Glomerular visceral epithelial cell (primary cell): Measurements from ENCODE around the gene EIPR1.

Experiments used
- DNase-seq: peaks from one replicate; pipeline ENCODE4 v3.0.0-alpha.2; 2016; ENCODE audit errors: extremely low spot score

Gene EIPR1

GRCh38 chr2:3149441-3150217 lies 228.0 kb downstream of the EIPR1 start:
- DNase-seq: no peak

- DNase-seq: no peak
Measured at GRCh38 chr2:3148716-3149115, 228.9 kb downstream of the EIPR1 start.

DNA sequence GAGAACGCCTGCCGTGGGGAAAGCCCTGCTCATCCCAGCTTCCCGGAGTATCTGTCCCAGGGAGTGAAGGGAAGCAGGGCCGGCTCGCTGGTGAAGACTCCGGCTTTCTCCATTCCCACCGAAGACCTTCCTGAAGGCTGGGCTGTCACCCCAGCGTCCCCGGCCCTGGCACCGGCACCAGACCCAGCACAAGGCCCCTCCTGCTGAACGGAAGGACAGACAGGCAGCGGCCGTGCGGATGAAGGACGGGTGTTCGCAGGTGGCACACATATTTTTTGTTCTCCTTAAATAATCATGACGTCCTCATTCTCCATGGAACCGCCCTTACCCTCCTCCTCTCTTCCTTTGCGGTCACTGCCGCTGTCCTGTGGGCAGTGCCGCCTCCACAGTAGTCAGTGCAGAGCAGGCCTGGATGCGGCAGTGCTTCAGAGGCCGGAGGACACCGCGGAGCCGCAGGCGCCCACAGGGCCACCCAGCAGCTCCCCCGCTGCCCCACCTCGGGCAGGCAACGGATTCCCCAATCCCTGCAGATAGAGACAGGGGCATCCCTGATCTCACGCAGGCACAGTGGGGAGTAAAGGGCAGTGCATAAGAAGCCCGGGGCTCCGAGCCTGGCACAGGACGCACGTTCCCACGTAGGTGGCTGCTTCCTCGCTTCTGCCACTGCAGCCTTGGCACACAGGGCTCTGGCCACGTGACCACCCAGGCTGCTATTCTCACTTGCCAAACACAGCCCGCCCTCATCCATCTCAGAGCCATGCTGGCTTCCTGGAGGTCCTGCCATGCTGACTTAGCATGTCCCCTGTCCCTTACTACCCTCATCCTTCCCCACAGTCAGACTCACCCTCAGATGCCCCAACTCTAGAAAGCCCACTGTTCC lies 229.7 kb downstream of the EIPR1 start:
- no peak for DNase-seq

GRCh38 chr2:3146772-3147650 lies 230.6 kb downstream of the EIPR1 start:
- no peak for DNase-seq

DNA sequence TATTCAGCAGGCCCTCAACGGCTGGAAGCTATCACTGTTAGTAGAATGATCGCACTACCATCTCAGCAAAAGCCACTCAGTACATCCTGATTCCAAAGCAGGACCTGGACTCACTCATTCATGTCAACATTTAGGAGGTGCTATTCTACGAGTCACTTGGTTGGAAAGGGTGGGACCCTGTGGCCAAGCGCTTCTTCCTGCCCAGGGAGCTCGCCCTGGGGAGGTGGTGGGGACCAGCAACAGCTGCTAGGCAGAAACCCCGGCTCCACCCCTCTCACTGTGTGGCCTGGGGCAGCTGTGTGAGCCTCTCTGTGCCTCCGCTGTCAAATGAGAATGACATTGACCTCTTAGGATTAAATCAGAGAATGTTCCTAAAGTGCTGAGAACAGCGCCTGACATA lies 231.4 kb downstream of the EIPR1 start:
- no peak for DNase-seq

GRCh38 chr2:3145471-3146021 lies 232.1 kb downstream of the EIPR1 start:
- no peak for DNase-seq

- no peak for DNase-seq
Measured at GRCh38 chr2:3144856-3145255, 232.8 kb downstream of the EIPR1 start.

DNA sequence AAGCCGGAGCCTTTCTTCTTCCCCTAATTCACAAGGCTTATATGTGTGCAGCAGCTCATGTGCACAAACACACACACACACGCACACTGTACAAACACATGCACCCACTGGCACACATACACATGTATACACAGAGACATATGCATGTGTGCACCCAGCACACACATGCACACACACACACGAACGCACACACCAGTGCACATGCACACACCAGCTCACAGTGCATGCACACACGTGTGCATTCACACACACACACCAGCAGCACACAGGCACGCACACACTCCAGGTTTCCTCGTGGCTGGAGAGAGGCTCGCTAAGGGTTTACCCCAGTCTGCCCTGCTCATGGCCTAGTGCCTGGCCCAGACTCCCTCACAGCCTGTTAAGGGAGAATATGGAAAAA lies 234.0 kb downstream of the EIPR1 start:
- DNase-seq: no peak

DNA sequence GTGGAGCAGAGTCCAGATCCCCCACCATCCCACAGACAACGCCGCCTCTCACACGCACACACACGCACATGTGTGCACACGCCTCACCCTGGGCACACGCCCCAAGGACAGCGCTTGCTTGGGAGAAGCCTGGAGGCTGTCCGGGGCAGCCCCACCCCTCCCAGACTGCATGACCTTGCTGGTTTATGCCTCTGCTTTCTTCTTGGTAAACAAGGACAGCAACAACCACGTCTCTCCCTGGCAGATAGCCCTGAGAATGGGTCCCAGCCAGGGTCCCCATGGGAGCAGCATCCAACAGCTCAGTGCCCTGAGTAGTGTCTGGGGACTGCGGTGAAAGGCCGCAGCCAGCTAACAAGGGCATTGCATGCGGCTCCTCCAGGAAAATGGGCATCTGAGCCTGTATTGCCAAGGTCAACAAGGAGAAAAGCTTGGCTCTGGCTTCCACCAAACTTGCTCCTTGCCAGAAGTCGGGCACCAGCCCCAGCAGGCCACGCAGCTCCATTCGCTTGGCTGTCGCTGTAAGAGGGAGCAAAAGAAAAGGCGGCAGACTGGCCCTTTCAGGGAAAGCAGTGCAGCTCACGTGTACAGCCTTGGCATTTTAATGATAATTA lies 234.6 kb downstream of the EIPR1 start:
- no peak for DNase-seq

DNA sequence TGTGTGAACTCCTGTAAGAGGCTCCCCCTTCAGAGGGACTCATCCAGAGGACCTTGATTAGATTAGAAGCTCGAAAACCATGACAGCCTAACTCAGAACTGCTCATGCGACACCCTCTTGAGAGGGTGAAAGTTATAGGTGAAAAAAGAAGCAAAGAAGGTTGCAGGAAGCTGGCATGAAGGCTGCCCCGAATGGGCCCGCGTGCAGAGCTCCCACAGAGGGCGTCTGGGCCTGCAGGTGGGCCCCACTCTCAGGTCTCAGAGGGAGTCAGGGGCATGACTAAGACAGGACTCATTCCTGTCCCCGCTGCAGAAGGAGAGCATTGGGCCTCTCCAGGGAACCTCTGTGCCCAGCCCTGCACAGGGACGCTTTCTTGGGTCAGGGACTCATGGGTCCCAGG lies 235.4 kb downstream of the EIPR1 start:
- DNase-seq: no peak

DNA sequence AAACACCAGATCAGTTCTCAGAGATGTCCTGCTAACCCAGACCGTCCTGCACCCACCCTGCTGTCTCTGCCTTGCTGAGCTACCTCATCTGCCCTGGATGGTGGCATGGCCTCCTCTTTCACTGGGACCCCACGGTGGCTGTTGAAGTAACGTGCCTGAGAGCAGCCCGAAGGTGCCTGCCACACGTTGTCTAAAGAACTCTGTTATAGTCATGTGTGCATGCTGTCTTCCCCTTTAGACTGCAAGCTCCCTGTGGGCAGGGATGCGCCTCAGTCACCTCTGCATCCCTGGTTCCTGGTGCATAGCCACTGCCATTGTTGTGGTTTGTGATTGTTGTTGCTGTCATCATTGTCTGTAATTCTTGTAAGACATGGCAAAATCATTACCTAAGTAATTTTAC lies 235.9 kb downstream of the EIPR1 start:
- no peak for DNase-seq

DNA sequence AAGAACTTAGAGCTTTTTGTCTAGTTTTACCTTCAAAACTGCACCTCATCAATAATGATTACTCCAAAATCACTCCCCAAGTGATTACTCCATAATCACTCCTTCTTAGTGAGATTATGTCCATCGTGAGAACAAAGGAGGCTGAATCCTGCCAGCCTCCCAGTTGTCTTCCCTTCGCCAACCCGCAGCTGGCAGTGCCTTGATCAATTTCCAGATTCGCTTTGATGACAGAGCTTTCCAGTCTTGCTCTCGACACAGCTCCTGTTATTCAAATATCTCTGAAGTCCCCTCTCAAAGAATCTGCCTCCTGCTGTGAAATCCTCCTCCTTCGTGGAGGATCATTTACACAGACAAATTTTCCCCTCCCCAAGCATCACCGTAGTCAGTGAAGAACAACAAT lies 237.7 kb downstream of the EIPR1 start:
- no peak for DNase-seq
